Natural killer cell (primary cell): ENCODE results near the gene CRYBG1. TPM values are rescaled to one million over a fixed set of nuclear protein-coding genes. Genes with fewer than 3 reads are reported as not detected.

Experiments
- ATAC-seq, 3 donors: fragments of 150-1000 bp in 2 of 3; fragments of 200-7000 bp in 1 of 3; cut with Tn5 transposase; 1 replicate in 1 of 3; 2 replicates in 2 of 3; pipeline ENCODE4 v1.10.0; 2021; ENCODE audit warnings: mild to moderate bottlenecking in 2 of 3, moderate library complexity in 2 of 3
- DNase-seq, 2 donors: peaks; one replicate each; pipeline versions ENCODE4 v3.0.0 to v3.0.0-alpha.2; 2013 to 2021; ENCODE audit warnings: mixed read lengths in 1 of 2
- H3K27ac ChIP-seq: one replicate; pipeline ENCODE4 v1.5.1; 2013; ENCODE audit warnings: mild to moderate bottlenecking, low read length
- H3K27me3 ChIP-seq: one replicate; pipeline ENCODE4 v1.6.1; 2013; ENCODE audit warnings: low read length; ENCODE audit not compliant: control insufficient read depth, insufficient read depth
- H3K36me3 ChIP-seq: one replicate; pipeline ENCODE4 v1.6.1; 2013; ENCODE audit warnings: low read length; ENCODE audit not compliant: control insufficient read depth, insufficient read depth
- H3K4me1 ChIP-seq: one replicate; pipeline ENCODE4 v1.6.1; 2013; ENCODE audit warnings: low read length; ENCODE audit not compliant: control insufficient read depth, insufficient read depth
- H3K4me3 ChIP-seq: one replicate; pipeline ENCODE4 v1.5.1; 2013; ENCODE audit warnings: low read length
- H3K9me3 ChIP-seq: one replicate; pipeline ENCODE4 v1.6.1; 2013; ENCODE audit warnings: low read length; ENCODE audit not compliant: control insufficient read depth, insufficient read depth
- H3K27ac Mint-ChIP-seq, 2 donors: one replicate each; pipeline ENCODE4 v1.8.0; 2022; ENCODE audit warnings: mild to moderate bottlenecking in 2 of 2, mixed read lengths in 2 of 2, moderate library complexity in 1 of 2
- H3K27me3 Mint-ChIP-seq, 2 donors: one replicate each; pipeline ENCODE4 v1.8.0; 2022; ENCODE audit warnings: low read depth in 2 of 2, mixed read lengths in 2 of 2
- H3K36me3 Mint-ChIP-seq: one replicate; pipeline ENCODE4 v1.8.0; 2022; ENCODE audit warnings: mixed read lengths
- H3K4me1 Mint-ChIP-seq, 2 donors: one replicate each; pipeline ENCODE4 v1.8.0; 2022; ENCODE audit warnings: mixed read lengths in 2 of 2
- H3K4me3 Mint-ChIP-seq: one replicate; pipeline ENCODE4 v1.8.0; 2022; ENCODE audit warnings: mild to moderate bottlenecking, moderate library complexity, mixed read lengths
- H3K9me3 Mint-ChIP-seq, 2 donors: one replicate each; pipeline ENCODE4 v1.8.0; 2022; ENCODE audit warnings: mixed read lengths in 2 of 2
- CTCF ChIP-seq: fragments of 200-600 bp; IDR thresholded peaks from one replicate; pipeline ENCODE4 v1.8.0; 2022; ENCODE audit warnings: antibody characterized with exemption
- WGBS: methylation state at CpG from one replicate; pipeline ENCODE4 v1.1.7; 2013; ENCODE audit warnings: missing lambda C conversion rate; ENCODE audit not compliant: insufficient coverage; 5-methylcytosine and 5-hydroxymethylcytosine counted together
- intact Hi-C: fragments of 100-400 bp; cut with micrococcal nuclease; formaldehyde crosslinking; loops from one replicate; pipeline ENCODE4 v1.14.2; 2022
- total RNA-seq, 4 donors: library from RNA; stranded (reverse); fragments of 120-200 nt in 1 of 4; gene quantifications; one replicate each; pipeline versions ENCODE4 v1.2.3 to v1.2.4, GENCODE V29; 2013 to 2022

Gene CRYBG1
- total RNA-seq, 3 donors from 2014 or later (not counting 1 experiment from before 2014, with no cell fraction given), result 16.3 to 21.8 (median 17.5) TPM

GRCh38 chr6:106574741-106575458 lies 214.4 kb downstream of the CRYBG1 start:
- Mint-ChIP-seq H3K36me3 (no peaks in the 10 kb centered on the region), H3K9me3 (no peaks in the 10 kb centered on the region)
- intact Hi-C loops, result no loop called here

GRCh38 chr6:106579281-106579680 lies 218.8 kb downstream of the CRYBG1 start:
- H3K36me3 ChIP-seq, result peaks cover 3% of the 10 kb centered on the region
- no peak overlapping the region for H3K27ac Mint-ChIP-seq
- TF ChIP-seq CTCF, result no peak
- no peaks in the 10 kb centered on the region for H3K4me1 Mint-ChIP-seq
- peaks cover 8% of the 10 kb centered on the region for H3K36me3 Mint-ChIP-seq
- H3K9me3 ChIP-seq, result no peaks in the 10 kb centered on the region
- 100% methylated on average over 2 of the region's 2 CpGs for WGBS
- H3K4me3 ChIP-seq, result no peak overlapping the region
- H3K4me1 ChIP-seq, result no peaks in the 10 kb centered on the region
- ATAC-seq (no peak), DNase-seq (no peak)
- H3K9me3 Mint-ChIP-seq, result no peaks in the 10 kb centered on the region
- no peak overlapping the region for H3K27ac ChIP-seq
- intact Hi-C loops, result no loop called here
- H3K4me3 Mint-ChIP-seq, result no peak overlapping the region
- H3K27me3 Mint-ChIP-seq, result no peaks in the 10 kb centered on the region
- no peaks in the 10 kb centered on the region for H3K27me3 ChIP-seq

More at GRCh38 chr6:106574741-106575458, 214.4 kb downstream of the CRYBG1 start:
- H3K27me3 Mint-ChIP-seq, result no peaks in the 10 kb centered on the region
- no peaks in the 10 kb centered on the region for H3K27me3 ChIP-seq
- H3K4me1 ChIP-seq, result no peaks in the 10 kb centered on the region
- WGBS, result 92% methylated on average over 16 of the region's 16 CpGs
- ATAC-seq, result no peak
- peaks cover 14% of the 10 kb centered on the region for H3K36me3 ChIP-seq
- H3K27ac Mint-ChIP-seq, result no peak overlapping the region
- no peak overlapping the region for H3K4me3 ChIP-seq
- no peak for DNase-seq
- H3K27ac ChIP-seq, result no peak overlapping the region
- TF ChIP-seq CTCF, result no peak
- no peak overlapping the region for H3K4me3 Mint-ChIP-seq
- no peaks in the 10 kb centered on the region for H3K4me1 Mint-ChIP-seq
- H3K9me3 ChIP-seq, result no peaks in the 10 kb centered on the region

- TF ChIP-seq CTCF, result no peak
- peaks cover 8% of the 10 kb centered on the region for H3K36me3 Mint-ChIP-seq
- H3K27ac ChIP-seq, result no peak overlapping the region
- H3K36me3 ChIP-seq, result peaks cover 7% of the 10 kb centered on the region
- H3K9me3 Mint-ChIP-seq, result no peaks in the 10 kb centered on the region
- no peak overlapping the region for H3K4me3 ChIP-seq
- no peaks in the 10 kb centered on the region for H3K4me1 ChIP-seq
- no peaks in the 10 kb centered on the region for H3K27me3 ChIP-seq
- DNase-seq (no peak), ATAC-seq (no peak)
- H3K27ac Mint-ChIP-seq, result no peak overlapping the region
- no peak overlapping the region for H3K4me3 Mint-ChIP-seq
- 100% methylated on average over 1 of the region's 1 CpG for WGBS
- no peaks in the 10 kb centered on the region for H3K9me3 ChIP-seq
- H3K4me1 Mint-ChIP-seq, result no peaks in the 10 kb centered on the region
- intact Hi-C loops, result no loop called here
- no peaks in the 10 kb centered on the region for H3K27me3 Mint-ChIP-seq
These were observed 221.0 kb downstream of the CRYBG1 start for GRCh38 chr6:106581468-106581867.
